Activated gamma-delta T cell (primary cell): ENCODE measurements around the gene CLIP4.

Experiments
- DNase-seq: peaks from one replicate; lab custom pipeline; 2025; lab: John Stamatoyannopoulos, UW

The CLIP4 gene

DNA sequence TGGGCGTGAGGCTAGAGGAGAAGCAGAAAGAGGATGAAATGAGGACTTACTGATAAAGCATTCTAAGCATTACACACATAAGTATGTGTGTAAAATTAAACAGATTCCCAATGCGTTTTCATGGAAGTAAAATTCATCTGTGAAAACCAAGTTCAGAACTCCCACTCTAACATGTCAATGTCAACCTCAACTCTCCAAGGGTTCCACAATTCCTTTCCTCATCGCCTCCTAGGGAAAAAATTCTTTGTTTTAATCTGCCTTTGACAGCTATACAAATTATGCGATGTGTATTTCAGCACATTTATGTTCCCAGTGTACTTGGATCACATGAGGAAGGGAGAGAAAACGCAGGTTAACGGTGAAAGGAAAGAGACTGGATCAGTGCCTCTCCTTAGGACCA, 76.6 kb downstream of the CLIP4 start:
- DNase-seq: no peak

DNA sequence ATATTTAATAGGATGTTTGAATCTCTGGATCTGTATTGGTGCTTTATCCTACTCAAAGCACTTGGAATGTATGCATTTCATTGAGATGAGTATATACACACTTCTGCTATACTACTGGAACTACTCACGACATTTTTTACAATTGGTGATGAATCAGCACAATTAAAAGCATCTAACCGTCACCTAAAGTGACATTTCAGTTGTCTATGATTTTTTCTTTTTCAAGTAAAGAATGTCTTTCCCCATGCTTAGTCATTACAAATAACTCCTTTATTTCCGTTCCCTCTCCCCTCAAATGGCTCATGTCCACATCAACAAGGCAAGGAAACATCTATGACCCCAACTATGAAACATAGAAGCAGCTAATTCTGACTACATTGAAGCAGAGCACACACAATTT, 77.3 kb downstream of the CLIP4 start:
- no peak for DNase-seq

DNA sequence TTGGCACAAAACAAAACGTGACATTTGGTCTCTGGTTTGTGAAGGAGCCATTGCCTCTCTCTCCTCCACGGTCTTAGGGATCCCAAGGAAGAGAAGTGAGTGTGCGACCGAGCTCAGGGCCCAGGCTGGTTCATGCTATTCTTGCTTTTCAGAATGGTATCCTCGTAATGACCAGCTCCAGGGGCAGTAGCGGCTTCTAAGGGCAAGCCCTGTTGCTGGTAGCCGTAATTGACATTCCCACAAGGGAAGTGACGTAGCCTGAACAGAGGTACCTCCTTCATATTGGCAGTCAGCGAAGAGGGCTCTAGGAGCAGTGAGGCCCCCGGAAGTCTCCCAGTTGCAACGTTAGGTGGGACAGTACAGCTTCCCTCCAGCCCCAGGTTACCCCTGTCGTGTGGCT, 77.9 kb downstream of the CLIP4 start:
- no peak for DNase-seq

DNA sequence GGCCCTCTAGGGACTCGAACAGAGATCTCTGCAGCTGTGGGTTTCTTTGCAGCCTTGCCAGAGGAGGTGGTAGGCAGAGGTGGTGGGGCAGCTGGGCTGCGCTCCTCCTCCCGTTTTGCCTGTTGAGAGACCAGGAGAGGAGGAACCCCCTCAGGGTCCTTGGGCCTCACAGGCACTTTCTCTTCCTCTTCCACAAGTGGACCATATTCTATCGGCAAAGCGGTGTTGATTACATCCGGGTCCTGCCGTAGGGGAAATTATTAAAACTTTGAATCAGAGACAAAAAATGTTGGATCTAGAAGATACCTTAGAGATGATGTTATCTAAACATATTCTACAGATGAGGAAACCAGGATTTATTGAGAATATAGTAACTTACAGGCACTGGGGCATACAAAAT, 78.5 kb downstream of the CLIP4 start:
- no peak for DNase-seq

DNA sequence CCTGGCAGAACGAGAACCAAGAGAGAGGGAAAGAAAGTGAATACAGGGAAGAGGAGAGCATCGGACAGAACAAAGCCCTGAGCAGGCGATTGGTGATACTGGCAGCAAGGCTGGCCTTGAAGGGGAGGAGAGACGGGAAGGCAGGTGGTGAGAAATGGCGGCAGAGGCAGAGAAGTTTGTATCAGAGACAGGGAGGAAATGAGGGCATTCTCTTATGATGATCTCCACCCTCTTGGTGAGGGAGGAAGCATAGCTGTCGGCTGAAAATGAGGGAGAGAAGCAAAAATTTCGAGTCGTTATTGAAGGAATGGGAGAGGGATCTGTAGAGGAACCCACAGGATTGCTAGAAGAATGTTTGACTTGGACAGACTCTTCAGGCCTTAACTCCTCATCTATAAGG, 80.6 kb downstream of the CLIP4 start:
- no peak for DNase-seq

DNA sequence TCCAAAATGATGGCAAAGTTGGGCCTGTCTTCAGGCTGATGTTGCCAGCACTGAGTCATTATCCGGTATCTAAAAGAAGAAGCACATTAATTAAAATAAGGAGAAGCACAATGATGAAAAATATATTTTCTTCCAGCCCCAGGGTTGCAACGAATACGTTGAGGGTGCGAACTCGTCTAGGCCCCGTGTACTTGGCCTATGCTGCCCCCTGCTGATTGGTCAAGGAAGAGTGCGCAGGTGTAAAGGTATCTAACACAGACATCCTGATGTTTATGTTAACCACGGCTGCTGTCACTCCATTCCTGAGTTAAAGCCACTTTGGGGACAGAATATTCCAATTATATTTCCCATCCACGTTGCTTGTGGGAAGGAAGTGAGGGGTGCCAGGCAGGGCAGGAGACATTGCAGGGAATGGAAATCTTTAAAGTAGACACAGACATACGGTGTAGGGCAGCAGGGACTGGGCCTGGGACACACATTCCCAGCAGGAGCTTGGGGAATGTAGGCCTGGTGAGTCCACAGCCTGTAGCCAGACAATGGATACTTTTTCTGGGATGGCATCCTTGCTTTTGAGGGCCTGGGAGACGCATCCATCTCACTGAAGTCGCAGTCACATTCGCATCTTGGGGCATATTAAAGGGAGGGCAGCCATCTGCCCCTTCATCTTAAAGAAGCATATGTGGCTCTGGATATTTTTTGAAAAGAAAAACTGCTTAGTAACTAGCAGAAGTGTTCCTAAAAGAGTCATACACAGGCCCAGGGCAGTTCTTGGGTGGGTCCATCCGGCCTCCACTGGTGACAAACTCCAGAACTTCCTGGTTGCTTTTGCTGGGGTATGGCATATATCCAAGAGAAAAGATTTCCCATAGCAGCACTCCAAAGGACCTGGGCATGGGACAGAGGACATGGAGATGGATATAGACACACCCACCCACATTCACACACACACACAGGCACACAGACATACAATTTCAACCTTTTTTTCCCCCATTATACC, 81.9 kb downstream of the CLIP4 start:
- DNase-seq: no peak

DNA sequence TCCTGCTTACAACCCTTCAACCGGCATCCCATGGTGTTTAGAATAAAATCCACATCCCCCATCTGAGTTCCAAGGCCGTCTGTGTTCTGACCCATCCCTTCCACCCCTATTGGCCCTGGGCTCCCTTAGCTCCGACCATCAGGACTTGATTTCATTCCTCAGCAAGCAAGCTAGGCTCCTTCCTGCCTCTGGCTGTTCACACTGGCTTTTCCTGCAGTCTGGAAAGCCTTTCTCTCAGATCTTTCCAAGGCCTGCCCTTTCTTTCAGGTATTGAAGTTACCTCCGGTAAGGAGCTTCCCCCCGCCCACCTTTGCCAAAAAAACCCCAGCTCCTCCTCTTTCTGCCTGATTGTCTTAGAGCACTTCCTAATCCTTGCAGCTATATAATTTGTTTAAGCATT, 86.8 kb downstream of the CLIP4 start:
- no peak for DNase-seq

DNA sequence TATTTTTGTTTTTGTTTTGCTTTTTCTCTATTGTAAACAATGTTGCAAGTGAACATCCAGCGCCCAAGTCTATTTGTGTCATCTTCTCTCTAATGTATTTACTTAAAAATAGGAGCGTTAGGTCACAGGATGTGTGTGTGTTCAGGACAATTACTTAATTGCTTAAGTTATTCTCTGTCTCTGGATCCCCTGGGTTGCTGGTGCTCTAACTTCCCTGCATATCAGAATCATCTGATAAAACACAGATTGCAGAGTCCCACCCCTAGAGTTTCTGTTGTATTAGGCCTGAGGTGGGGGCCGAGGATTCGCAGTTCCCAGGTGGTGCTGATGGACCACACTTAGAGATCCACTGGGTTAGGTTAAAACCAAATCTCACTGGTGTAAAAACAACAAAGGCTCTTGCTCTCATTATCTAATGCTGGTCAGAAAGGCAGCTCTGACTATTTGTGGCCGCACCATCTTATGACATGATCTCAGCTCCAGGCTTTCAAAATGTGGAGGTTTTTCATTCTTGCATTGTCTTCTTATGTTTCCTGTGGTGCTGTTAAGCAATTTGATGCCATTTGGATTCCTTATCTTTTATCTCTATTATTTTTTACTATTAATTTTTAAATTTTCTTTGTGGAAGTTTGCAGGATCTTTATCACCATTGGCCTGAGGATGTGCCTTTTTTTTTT, 87.7 kb downstream of the CLIP4 start:
- DNase-seq: no peak

DNA sequence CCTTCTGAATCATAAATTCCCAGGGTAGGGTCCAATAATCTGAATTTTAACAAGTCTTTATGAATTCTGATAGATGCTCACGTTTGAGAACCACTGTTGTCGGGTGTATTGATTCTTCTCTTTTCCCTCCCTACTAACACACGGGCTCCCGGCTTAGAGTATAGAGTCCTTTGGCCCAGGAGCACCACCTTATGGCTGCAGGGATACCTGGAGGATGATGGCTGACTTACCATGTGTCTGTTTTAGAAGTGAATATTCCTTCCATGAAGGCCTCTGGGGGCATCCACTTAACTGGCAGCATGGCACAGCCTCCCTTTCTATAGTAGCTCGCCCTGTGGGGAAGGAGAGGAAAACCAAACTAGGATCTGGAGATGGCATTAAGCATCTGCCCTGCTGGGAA, 91.7 kb downstream of the CLIP4 start:
- DNase-seq: no peak

DNA sequence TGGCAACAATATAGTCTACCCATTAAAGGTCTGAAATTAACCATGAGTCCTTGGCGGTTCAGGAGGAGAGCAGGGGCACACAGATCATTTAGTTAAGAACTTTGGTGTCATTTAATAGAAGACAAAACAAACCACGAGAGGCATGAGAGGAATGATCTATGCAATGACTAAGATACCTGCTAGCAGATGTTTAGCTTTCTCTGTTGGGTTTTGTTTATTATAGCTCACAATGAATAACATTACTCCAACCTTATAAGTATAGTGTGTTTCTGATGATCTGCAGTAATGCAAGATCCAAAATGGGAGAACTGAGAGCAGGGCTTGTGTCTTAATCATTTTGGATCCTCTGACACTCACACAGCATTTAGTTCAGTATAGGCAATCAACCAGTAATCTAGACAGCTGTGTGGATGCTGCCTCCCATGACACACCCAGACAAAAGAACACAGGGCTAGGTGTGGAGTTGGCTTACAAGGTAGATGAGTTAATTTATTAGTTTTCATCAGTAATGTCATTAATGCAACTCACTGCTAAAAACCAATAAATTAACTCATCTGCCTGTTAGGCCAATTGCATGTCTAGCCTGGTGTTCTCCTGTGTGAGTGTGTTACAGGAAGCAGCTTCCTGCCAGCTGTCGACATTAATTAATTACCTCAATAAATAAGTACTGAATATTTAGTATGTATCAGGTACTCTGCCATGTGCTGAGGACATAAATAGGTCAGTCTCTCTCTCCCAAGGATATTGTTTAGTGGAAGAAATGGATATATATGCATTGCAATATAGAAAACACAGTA, 92.3 kb downstream of the CLIP4 start:
- DNase-seq: no peak

DNA sequence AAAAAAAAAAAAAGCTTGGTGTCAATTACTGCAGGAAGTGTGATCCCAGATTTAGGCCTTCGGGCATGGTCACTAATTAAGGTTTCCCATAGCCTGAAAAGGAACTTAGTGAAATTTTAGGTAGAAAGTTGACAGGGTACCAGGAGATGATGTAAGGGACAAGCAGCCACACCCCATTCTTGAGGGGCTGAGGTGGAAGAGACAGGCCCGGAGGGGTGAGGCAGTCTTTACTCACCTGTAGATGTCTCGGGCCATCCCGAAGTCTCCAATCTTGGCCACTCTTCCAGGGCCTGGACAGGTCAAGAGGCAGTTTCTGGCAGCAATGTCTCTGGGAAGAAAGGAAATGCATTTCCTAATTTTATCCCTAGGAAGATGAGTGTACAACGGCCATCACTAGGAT, 94.3 kb downstream of the CLIP4 start:
- no peak for DNase-seq

DNA sequence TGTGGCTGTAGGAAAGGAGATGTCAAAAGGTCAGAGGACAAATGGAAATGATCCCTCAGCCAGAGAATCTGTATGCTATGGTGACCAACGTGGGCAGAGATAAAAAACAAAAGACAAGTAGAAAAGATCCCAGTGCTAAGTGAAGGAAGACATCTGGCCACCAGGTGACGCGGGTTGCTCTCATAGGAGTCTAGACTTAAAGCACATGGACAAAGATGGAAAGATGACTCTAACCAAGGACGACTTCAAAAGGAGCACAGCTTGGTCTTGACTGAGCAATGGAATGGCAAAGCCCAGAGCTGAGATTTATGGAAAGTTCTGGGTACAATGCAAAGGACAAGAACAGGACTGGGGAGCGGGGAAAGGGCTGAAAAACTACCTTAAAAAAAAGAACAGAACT, 96.8 kb downstream of the CLIP4 start:
- DNase-seq: no peak

DNA sequence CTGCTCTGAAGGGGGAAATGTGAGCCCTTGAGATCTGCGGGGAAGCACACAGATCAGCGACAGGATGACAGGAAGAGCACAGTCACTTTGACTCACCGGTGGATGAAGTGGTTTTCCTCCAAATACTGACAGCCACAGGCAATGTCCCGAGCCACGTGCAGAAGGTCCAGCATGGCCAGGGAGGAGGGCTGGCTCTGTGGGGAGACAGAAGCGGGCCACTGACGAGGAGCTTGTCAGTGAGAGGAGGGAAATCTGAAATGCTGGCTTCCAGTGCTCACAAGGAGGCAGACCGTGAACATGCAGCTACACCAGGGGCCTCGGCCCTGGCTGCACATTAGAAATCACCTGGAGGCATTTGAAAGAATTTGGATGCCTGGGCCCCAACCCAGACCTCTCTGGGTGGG, 98.7 kb downstream of the CLIP4 start:
- no peak for DNase-seq

DNA sequence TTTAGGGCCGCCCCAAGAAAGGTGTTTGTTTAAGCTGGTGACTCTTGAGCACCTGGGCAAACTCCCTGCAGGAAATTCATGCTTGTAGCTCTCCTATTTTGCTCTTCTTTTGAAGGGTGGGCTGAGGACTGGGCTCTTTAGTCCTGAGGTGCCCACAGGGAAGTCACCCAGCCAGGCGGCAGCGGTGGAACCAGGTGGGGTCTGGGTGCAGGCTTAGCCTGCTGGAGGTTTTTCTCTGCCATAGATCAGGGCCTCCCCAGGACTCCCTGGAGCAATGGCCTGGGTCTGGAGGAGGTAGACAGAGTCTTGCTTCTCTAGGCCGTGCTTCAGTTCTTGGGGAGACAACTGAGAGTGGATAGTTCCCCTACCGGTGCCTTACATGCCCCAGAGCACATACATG, 99.9 kb downstream of the CLIP4 start:
- no peak for DNase-seq

DNA sequence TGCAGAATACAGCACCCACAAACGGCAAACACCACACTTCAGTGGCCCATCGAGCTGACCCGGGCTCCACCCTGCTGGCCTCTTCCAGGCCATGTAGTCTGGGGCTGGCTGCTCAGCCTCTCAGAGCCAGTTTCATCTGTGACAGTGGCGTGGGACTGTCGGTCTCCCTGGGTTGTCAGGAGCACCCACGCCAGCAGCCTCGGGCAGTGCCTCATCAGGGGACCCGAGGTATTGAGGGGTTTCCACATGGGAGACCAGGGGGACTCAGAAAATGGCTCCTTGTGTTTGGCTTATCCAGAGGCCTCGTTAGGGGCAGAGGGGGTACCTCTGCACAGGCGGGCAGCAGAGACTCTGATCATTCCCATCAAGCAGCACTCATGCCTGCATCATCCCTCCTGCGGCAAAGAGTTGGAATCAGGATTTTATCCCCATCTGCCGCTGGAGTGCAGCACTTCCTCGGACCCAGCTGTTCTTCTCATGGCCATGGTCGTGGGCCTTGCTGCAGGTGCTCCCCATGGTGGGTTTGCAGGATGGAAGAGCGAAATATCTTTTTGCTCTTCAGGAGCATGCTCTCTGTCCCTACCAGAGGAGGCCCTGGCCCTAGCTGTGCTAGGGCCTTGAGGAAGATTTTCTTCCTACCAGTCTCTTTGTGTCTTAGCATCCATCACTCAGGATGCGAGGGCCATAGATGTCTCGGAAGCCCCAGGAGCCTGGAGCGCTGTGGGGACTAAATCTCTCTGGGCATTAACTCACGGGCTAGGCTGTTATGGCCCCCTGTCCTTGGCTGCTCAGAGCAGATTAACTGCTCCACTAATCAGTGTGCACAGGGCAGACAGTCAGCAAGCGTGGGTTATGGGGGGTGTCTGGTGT, 100.8 kb downstream of the CLIP4 start:
- no peak for DNase-seq

DNA sequence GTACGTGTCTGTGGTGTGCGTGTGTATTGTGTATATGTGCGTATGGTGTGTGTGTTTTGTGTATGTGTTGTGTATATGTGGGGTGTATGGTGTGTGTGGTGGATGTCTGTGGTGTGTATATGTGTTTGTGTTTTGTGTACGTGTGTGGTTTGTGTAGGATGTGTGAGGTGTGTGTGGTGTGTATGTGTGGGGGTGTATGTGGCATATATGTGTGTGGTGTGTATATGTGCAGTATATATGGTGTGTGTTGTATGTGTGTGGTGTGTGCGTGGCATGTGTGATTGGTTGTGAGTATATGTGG, 101.3 kb downstream of the CLIP4 start:
- no peak for DNase-seq

DNA sequence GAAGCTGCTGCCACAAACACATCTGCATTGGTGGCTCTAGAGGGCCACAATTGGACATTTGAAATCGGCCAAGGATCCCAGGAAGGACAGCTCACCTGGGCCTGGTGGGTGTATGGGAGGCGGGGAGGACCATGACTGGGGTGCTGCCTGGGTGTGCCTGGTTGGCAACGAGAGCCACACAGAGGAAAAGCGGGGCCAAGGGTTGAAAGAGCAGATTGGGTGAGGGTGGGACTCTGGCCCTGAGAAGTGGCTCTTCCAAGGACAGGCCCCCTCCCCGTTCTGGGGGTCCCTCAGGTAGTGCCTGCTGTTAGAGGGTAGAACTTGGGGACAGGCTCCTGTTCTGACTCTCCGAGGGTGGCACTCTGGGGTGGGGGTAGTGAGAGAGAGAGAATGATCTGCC, 102.9 kb downstream of the CLIP4 start:
- DNase-seq: no peak

DNA sequence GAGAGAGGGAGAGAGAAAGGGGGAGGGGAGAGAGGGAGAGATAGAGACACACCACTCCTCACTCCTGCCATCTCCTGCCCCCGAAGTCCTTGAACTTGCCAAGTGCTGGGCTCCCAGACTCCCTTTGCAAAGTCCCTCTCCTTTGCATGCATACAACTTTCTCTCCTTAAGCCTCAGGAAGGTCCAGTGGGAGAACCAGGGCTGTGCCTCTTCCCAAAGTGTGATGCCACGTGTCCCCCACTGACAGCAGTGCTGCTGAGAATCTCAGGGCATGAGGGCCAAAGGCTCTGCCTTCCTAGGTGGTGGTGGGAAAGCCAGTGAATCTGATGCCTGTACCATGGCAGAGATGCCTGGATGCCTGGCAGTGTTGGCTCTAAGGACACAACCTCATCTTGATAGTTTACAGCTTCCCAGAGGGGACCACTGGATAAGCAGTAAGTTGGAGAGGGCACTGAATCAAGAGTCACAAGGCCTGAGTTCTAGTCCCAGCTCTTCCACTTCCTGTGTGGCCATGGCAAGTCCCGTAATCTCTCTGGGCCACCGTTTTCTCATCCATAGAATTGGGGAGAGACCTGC, 103.4 kb downstream of the CLIP4 start:
- no peak for DNase-seq

DNA sequence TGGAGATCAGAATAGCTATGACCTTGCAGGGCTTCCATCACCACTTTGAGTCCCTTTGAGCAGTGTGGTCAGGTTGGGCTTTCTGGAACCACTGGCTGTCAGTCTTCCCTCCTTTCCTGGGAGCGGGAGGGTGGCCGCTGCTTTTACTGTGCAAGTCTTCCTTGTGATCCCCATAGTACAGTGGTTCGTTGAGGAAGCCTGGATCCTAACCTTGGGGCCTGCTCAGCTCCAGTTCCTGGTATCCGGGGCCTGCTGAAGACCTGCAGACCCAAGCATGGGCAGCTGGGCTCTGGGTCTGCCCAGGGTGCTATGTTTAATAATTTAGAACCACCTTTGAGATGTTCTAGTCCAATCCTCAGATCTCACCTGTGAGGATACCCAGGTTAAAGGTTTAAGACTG, 104.2 kb downstream of the CLIP4 start:
- DNase-seq: no peak

DNA sequence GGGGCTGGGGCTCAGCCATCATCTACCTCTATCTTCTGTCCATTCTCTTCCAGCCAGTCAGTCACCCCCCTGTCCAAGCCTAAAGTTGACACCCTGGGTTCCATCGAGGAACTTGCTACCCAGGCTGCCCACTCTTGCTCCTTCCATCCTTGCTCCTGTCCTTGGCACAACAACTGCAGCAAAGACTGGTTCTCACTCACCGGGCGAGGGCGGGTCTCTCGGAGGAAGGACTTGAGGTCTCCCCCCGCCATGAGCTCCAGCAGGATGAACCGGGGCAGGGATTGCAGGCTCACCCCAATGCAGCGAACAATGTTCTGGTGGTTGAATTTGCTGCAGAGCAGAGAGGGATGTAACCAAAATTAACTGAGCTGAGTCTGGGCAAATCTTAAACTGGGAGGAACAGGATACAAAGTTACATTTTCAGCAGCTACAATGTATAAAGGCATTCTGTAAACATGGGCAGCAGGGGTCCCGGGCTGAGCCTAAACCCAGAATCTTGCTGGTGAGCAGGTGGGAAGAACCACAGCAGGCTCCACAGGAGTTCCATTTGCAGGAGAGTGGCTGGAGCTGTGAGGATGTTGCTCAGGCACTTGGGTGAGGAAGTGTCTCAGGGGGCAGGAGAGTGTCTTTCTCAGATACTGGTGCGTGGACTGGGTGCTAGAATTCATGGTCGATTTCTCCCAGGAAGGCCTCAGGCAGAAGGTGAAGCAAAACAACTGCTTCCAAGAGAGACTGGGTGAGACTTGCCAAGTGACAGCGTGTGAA, 105.5 kb downstream of the CLIP4 start:
- DNase-seq: no peak
